Thyroid gland (tissue), 4 donors: Measurements from ENCODE around the gene ANO1.

Experiments used
- CTCF ChIP-seq, 6 experiments: fragments of 200-600 bp in 3 of 6; fragments of 450-650 bp in 3 of 6; sonication (generic) in 3 of 6; IDR thresholded peaks; one replicate each; pipeline ENCODE4 v1.5.1; 2016 to 2019; ENCODE audit warnings: antibody characterized with exemption in 6 of 6, mild to moderate bottlenecking in 2 of 6, inconsistent platforms in 1 of 6, moderate library complexity in 1 of 6
- POLR2A ChIP-seq, 2 donors: fragments of 450-650 bp; IDR thresholded peaks; one replicate each; pipeline ENCODE4 v1.6.1; 2017; ENCODE audit warnings: antibody characterized with exemption in 2 of 2, mild to moderate bottlenecking in 2 of 2, moderate library complexity in 1 of 2

GRCh38 chr11:70204466-70204799 lies 126.3 kb downstream of the ANO1 start:
- TF ChIP-seq CTCF (IDR thresholded peaks at IDR 0.05): no peak
- TF ChIP-seq POLR2A (IDR thresholded peaks at IDR 0.05): no peak
